Activated CD4-positive, alpha-beta memory T cell treated with anti-CD3 and anti-CD28 coated beads for 36 hours (primary cell): ENCODE data around the gene LATS1. TPM values are rescaled to one million over a fixed set of nuclear protein-coding genes. Genes with fewer than 3 reads are reported as not detected.

Experiments used
- CTCF ChIA-PET: fragments of 350-600 bp; sonication (Branson Sonifier 250); formaldehyde crosslinking; loops from one replicate; lab custom pipeline; 2021; ENCODE audit warnings: antibody characterized with exemption, inconsistent platforms; lab: Charles Lee
- POLR2A ChIA-PET: fragments of 350-600 bp; sonication (Branson Sonifier 250); formaldehyde crosslinking; loops from one replicate; lab custom pipeline; 2021; ENCODE audit warnings: antibody characterized with exemption; lab: Charles Lee
- DNase-seq: peaks from one replicate; pipeline ENCODE4 v3.0.0-alpha.2; 2020
- H3K27ac Mint-ChIP-seq: one replicate; pipeline ENCODE4 v1.8.0; 2021; ENCODE audit warnings: mixed read lengths
- H3K27me3 Mint-ChIP-seq: one replicate; pipeline ENCODE4 v1.8.0; 2021; ENCODE audit warnings: mixed read lengths
- H3K36me3 Mint-ChIP-seq: one replicate; pipeline ENCODE4 v1.8.0; 2021; ENCODE audit warnings: mixed read lengths
- H3K4me1 Mint-ChIP-seq: one replicate; pipeline ENCODE4 v1.8.0; 2021; ENCODE audit warnings: low read depth, mixed read lengths
- H3K4me3 Mint-ChIP-seq: one replicate; pipeline ENCODE4 v1.8.0; 2021; ENCODE audit warnings: mild to moderate bottlenecking, mixed read lengths
- H3K9me3 Mint-ChIP-seq: one replicate; pipeline ENCODE4 v1.8.0; 2021; ENCODE audit warnings: mixed read lengths
- intact Hi-C: fragments of 100-400 bp; cut with micrococcal nuclease; formaldehyde crosslinking; loops from one replicate; pipeline ENCODE4 v1.15.1; 2023
- total RNA-seq, 2 experiments: library from RNA; stranded (reverse); gene quantifications; one replicate each; pipeline ENCODE4 v1.2.3, GENCODE V29; 2021

The LATS1 gene
- total RNA-seq, 2 experiments from 2014 or later, result 19.1 to 20.1 TPM

- H3K36me3 Mint-ChIP-seq, result peaks cover 21% of the 10 kb centered on the region
- intact Hi-C loops, result loop anchor here (10.0 kb wide), 1 partner anchor 87 kb away; no protein-coding TSS in a partner anchor
- no peak overlapping the region for H3K4me3 Mint-ChIP-seq
- H3K27me3 Mint-ChIP-seq, result no peaks in the 10 kb centered on the region
- POLR2A ChIA-PET, result no interaction called here
- peak overlapping the region; percentile 30 for H3K27ac Mint-ChIP-seq
- peaks cover 9% of the 10 kb centered on the region for H3K4me1 Mint-ChIP-seq
- CTCF ChIA-PET, result interaction anchor here (0.6 kb wide), 1 partner anchor 131 kb away, joined by 3 read pairs; no protein-coding TSS in a partner anchor
- H3K9me3 Mint-ChIP-seq, result no peaks in the 10 kb centered on the region
- DNase-seq, result no peak
Observed at GRCh38 chr6:149727793-149728498, 10.0 kb upstream of the LATS1 start.

- DNase-seq, result no peak
- POLR2A ChIA-PET, result no interaction called here
Observed at GRCh38 chr6:149725785-149726184, 7.9 kb upstream of the LATS1 start.

GRCh38 chr6:149723771-149724417 lies 6.0 kb upstream of the LATS1 start:
- Mint-ChIP-seq H3K9me3 (no peaks in the 10 kb centered on the region), H3K4me3 (no peak overlapping the region), H3K27me3 (no peaks in the 10 kb centered on the region), H3K4me1 (peaks cover 13% of the 10 kb centered on the region), H3K36me3 (peaks cover 11% of the 10 kb centered on the region), H3K27ac (no peak overlapping the region)
- intact Hi-C loops, result loop anchor here (10.0 kb wide), 1 partner anchor 91 kb away; no protein-coding TSS in a partner anchor
- ChIA-PET CTCF (interaction anchor here (0.7 to 1.8 kb wide), 4 partner anchors 25 to 114 kb away, joined by 3 to 4 read pairs (median 3); no protein-coding TSS in a partner anchor), POLR2A (interaction anchor here (0.6 kb wide), 1 partner anchor 933 kb away, joined by 3 read pairs; no protein-coding TSS in a partner anchor)
- peak; percentile 47 for DNase-seq

More at GRCh38 chr6:149725785-149726184, 7.9 kb upstream of the LATS1 start:
- Mint-ChIP-seq H3K27ac (no peak overlapping the region), H3K27me3 (no peaks in the 10 kb centered on the region), H3K4me1 (peaks cover 9% of the 10 kb centered on the region), H3K4me3 (no peak overlapping the region), H3K36me3 (peaks cover 17% of the 10 kb centered on the region), H3K9me3 (no peaks in the 10 kb centered on the region)
- CTCF ChIA-PET, result interaction anchor here (1.0 kb wide), 1 partner anchor 20 kb away, joined by 3 read pairs; no protein-coding TSS in a partner anchor
- intact Hi-C loops, result loop anchor here (10.0 kb wide), 1 partner anchor 89 kb away; no protein-coding TSS in a partner anchor

- ChIA-PET CTCF (interaction anchor here (0.7 to 1.8 kb wide), 2 partner anchors 63 to 114 kb away, joined by 3 to 4 read pairs; no protein-coding TSS in a partner anchor), POLR2A (no interaction called here)
- peaks cover 9% of the 10 kb centered on the region for H3K36me3 Mint-ChIP-seq
- no peak overlapping the region for H3K27ac Mint-ChIP-seq
- intact Hi-C loops, result loop anchor here (10.0 kb wide), 1 partner anchor 92 kb away; no protein-coding TSS in a partner anchor
- no peak for DNase-seq
- H3K4me3 Mint-ChIP-seq, result no peak overlapping the region
- H3K9me3 Mint-ChIP-seq, result no peaks in the 10 kb centered on the region
- no peaks in the 10 kb centered on the region for H3K27me3 Mint-ChIP-seq
- peaks cover 9% of the 10 kb centered on the region for H3K4me1 Mint-ChIP-seq
Observed at GRCh38 chr6:149723262-149723661, 5.4 kb upstream of the LATS1 start.

GRCh38 chr6:149719531-149719930 lies 1.6 kb upstream of the LATS1 start:
- Mint-ChIP-seq H3K9me3 (no peaks in the 10 kb centered on the region), H3K27ac (peak overlapping the region; percentile 50), H3K27me3 (no peaks in the 10 kb centered on the region), H3K4me1 (peaks cover 26% of the 10 kb centered on the region), H3K4me3 (peak overlapping the region; percentile 25), H3K36me3 (peaks cover 13% of the 10 kb centered on the region)
- POLR2A ChIA-PET, result no interaction called here
- CTCF ChIA-PET, result interaction anchor here (1.4 kb wide), 1 partner anchor 33 kb away, joined by 3 read pairs; no protein-coding TSS in a partner anchor
- DNase-seq, result no peak
- intact Hi-C loops, result loop anchor here (2.0 to 10.0 kb wide), 3 partner anchors 71 to 285 kb away; partner anchors contain the start of genes KATNA1 and RAET1G

GRCh38 chr6:149717255-149717587 lies 680 bp downstream of the LATS1 start:
- ChIA-PET CTCF (interaction anchor here (0.6 to 2.1 kb wide), 5 partner anchors 13 to 152 kb away, joined by 3 to 5 read pairs (median 4); partner anchors contain the start of gene PCMT1), POLR2A (interaction anchor here (0.9 to 2.9 kb wide), 7 partner anchors 8 to 152 kb away, joined by 3 to 15 read pairs (median 4); partner anchors contain the start of genes GINM1 and PCMT1)
- peak overlapping the region; percentile 96 for H3K27ac Mint-ChIP-seq
- H3K9me3 Mint-ChIP-seq, result no peaks in the 10 kb centered on the region
- DNase-seq, result no peak
- peaks cover 7% of the 10 kb centered on the region for H3K36me3 Mint-ChIP-seq
- peaks cover 31% of the 10 kb centered on the region for H3K4me1 Mint-ChIP-seq
- intact Hi-C loops, result loop anchor here (2.0 to 10.0 kb wide), 4 partner anchors 30 to 288 kb away; partner anchors contain the start of gene RAET1G
- no peaks in the 10 kb centered on the region for H3K27me3 Mint-ChIP-seq
- peak overlapping the region; percentile 92 for H3K4me3 Mint-ChIP-seq

GRCh38 chr6:149716181-149716963 lies 1.5 kb downstream of the LATS1 start:
- H3K27me3 Mint-ChIP-seq, result no peaks in the 10 kb centered on the region
- peaks cover 35% of the 10 kb centered on the region for H3K4me1 Mint-ChIP-seq
- peak overlapping the region; percentile 84 for H3K27ac Mint-ChIP-seq
- peak overlapping the region; percentile 92 for H3K4me3 Mint-ChIP-seq
- CTCF ChIA-PET, result interaction anchor here (1.1 to 2.1 kb wide), 3 partner anchors 12 to 152 kb away, joined by 4 to 5 read pairs (median 4); partner anchors contain the start of gene PCMT1
- no peaks in the 10 kb centered on the region for H3K9me3 Mint-ChIP-seq
- POLR2A ChIA-PET, result interaction anchor here (0.9 to 2.9 kb wide), 4 partner anchors 30 to 151 kb away, joined by 3 to 15 read pairs (median 8); partner anchors contain the start of genes GINM1 and PCMT1
- H3K36me3 Mint-ChIP-seq, result peaks cover 7% of the 10 kb centered on the region
- intact Hi-C loops, result loop anchor here (2.0 to 10.0 kb wide), 4 partner anchors 30 to 288 kb away; partner anchors contain the start of gene RAET1G
- peak; percentile 13 for DNase-seq

GRCh38 chr6:149714442-149714841 lies 3.5 kb downstream of the LATS1 start:
- ChIA-PET CTCF (interaction anchor here (0.7 kb wide), 1 partner anchor 54 kb away, joined by 3 read pairs; no protein-coding TSS in a partner anchor), POLR2A (no interaction called here)
- no peaks in the 10 kb centered on the region for H3K27me3 Mint-ChIP-seq
- intact Hi-C loops, result loop anchor here (10.0 kb wide), 1 partner anchor 290 kb away; no protein-coding TSS in a partner anchor
- DNase-seq, result no peak
- no peak overlapping the region for H3K27ac Mint-ChIP-seq
- H3K9me3 Mint-ChIP-seq, result no peaks in the 10 kb centered on the region
- peaks cover 44% of the 10 kb centered on the region for H3K4me1 Mint-ChIP-seq
- H3K36me3 Mint-ChIP-seq, result peaks cover 7% of the 10 kb centered on the region
- no peak overlapping the region for H3K4me3 Mint-ChIP-seq

- no peak overlapping the region for H3K4me3 Mint-ChIP-seq
- CTCF ChIA-PET, result interaction anchor here (1.2 kb wide), 1 partner anchor 13 kb away, joined by 3 read pairs; no protein-coding TSS in a partner anchor
- H3K27me3 Mint-ChIP-seq, result no peaks in the 10 kb centered on the region
- POLR2A ChIA-PET, result no interaction called here
- intact Hi-C loops, result loop anchor here (10.0 kb wide), 1 partner anchor 293 kb away; no protein-coding TSS in a partner anchor
- H3K27ac Mint-ChIP-seq, result no peak overlapping the region
- H3K36me3 Mint-ChIP-seq, result no peaks in the 10 kb centered on the region
- H3K4me1 Mint-ChIP-seq, result peaks cover 52% of the 10 kb centered on the region
- no peak for DNase-seq
- no peaks in the 10 kb centered on the region for H3K9me3 Mint-ChIP-seq
Observed at GRCh38 chr6:149711711-149712110, 6.2 kb downstream of the LATS1 start.

GRCh38 chr6:149701714-149702113 lies 16.2 kb downstream of the LATS1 start:
- Mint-ChIP-seq H3K9me3 (no peaks in the 10 kb centered on the region), H3K4me1 (peaks cover 32% of the 10 kb centered on the region), H3K4me3 (no peak overlapping the region), H3K27me3 (no peaks in the 10 kb centered on the region), H3K27ac (no peak overlapping the region), H3K36me3 (peaks cover 5% of the 10 kb centered on the region)
- CTCF ChIA-PET, result interaction anchor here (0.9 kb wide), 1 partner anchor 95 kb away, joined by 5 read pairs; no protein-coding TSS in a partner anchor
- POLR2A ChIA-PET, result interaction anchor here (0.6 kb wide), 1 partner anchor 239 kb away, joined by 3 read pairs; no protein-coding TSS in a partner anchor
- intact Hi-C loops, result no loop called here
- no peak for DNase-seq
